ENCODE results near the gene RPTOR.

Gene RPTOR

DNA sequence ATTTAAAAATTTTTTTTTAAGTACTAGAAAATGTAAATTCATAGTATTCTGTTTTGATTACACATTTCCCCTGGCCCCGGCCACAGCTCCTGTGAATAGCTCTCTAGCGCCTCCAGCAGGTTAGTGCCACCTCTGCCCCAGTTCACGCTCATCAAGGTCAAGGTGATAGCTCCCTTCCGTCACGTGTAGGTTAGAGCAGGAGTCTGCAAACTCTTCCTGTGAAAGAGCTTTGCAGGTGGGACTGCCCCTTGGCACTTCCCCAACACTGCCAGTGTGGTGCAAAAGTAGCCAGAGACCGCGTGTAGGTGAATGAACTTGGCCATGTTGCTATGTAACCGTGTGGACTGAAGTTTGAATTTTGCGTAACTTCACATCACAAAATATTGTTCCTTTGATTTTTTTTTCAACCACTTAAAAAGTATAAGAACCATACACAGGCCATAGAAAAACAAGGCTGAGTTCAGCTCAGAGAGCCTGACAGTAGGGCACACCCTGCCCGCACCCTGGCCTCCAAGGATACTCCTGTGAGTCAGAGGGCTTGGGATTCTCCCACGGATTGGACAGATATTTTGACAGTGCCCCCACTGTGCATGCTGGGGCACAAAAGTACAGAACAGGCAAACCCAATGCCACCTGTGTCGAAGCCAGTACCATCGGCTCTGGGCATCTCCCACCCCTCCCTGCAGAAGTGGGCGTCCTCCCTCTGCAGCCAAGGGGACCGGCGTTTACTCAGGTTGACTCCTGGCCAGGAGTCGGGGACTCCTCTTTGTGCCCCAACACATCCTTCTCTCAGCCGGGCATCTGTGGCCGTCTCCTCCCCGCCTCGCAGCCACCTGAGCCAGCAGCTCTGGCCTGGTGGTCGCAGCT, 355.0 kb downstream of the RPTOR start:
- Mint-ChIP-seq H3K27me3 (no peaks in the 10 kb centered on the region), H3K27ac (peak overlapping the region; percentile 51), H3K4me1 (peaks cover 50% of the 10 kb centered on the region), H3K36me3 (peaks cover 32% of the 10 kb centered on the region), H3K9me3 (no peaks in the 10 kb centered on the region), H3K4me3 (no peak overlapping the region)

DNA sequence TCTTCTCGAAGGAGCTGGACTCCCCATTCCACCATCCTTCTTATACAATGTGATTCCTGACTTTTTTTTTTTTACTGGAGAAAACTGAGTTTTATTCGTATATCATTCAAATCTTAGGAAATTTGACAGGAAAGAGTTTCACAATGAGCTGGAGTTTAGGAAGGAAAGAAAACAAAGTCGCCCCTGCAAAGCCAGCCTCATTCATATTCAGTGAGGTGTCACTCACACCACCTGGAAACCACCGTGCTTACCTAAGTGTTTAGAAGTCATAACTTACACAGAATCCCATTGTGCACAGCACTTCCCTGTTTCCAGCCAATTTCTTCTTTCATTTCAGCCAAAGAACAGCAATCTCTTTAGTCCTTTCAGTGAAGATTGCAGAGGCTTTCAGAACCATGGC, 356.7 kb downstream of the RPTOR start:
- peaks cover 35% of the 10 kb centered on the region for H3K4me1 Mint-ChIP-seq
- H3K4me3 Mint-ChIP-seq = peak overlapping the region; percentile 23
- H3K27me3 Mint-ChIP-seq = no peaks in the 10 kb centered on the region
- no peaks in the 10 kb centered on the region for H3K9me3 Mint-ChIP-seq
- peak overlapping the region; percentile 87 for H3K27ac Mint-ChIP-seq
- peaks cover 21% of the 10 kb centered on the region for H3K36me3 Mint-ChIP-seq

DNA sequence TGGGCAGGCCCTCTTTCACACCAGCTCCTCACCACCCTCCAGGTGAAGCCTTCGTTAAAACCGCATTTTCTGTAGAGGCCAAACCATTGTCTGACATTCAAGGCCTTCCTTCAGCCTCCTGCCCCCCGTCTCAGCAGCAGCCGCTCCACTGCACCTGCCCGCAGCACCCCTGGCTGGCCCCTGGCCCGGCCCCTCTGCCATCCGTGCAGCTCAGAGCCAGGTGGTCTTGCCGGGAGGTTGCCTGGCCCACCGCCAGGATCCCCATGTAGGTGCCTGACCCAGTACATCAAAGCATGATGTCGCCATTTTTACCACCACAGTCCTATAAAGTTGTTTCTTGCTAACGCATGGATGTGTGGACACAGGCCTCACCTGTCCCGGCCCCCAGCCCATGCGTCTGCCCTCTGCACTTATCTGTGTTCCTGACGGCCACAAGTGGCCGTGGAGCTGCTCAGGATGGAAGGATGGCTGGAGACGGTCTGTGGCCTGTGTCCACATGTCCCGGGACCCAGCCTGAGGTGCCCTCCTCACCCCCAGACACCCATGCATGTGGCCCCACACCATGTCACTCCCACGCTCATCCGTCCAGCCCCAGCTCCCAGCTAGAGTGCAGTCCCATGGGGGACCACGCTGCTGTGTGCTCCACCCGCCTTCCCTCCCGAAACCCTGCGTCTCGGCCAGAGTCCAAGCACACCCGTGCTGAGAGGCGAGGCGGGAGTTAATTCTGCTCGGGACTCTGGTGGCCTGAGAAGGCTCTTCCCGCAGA, 357.7 kb downstream of the RPTOR start:
- Mint-ChIP-seq H3K36me3 (peaks cover 19% of the 10 kb centered on the region), H3K27me3 (no peaks in the 10 kb centered on the region), H3K4me3 (no peak overlapping the region), H3K27ac (no peak overlapping the region), H3K4me1 (peaks cover 35% of the 10 kb centered on the region), H3K9me3 (no peaks in the 10 kb centered on the region)

DNA sequence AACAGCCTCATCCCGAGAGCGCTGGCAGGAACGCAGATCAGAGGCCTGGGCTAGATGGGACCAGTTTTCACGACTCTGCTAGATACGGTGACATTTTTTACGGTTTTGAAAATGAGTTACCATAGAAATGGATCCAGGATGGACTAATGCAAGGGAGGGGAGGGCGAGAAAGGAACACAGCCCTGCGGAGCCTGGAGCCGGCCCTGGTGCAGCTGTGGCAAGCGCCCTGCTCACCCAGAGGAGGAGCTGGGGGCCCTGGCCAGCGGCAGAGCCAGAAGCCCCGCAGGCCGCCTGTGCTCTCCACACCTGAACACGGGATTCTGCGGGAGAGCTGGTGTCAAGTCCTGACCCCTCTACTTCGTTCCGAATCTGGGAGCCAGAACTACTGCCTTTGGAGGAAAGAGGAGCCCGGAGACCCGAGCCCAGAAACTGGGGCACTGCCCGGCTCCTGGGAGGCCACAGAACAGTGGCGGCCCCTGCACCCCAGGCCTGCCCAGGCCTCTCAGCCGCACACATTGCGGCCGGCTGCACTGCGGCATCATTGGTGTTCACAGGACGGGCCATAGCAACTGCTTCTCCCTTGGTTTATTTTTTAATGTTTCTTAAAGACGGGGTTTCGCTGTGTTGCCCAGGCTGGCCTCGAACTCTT, 358.4 kb downstream of the RPTOR start:
- Mint-ChIP-seq H3K4me1 (peaks cover 30% of the 10 kb centered on the region), H3K36me3 (peaks cover 18% of the 10 kb centered on the region), H3K4me3 (no peak overlapping the region), H3K27ac (peak overlapping the region; percentile 17), H3K9me3 (no peaks in the 10 kb centered on the region), H3K27me3 (no peaks in the 10 kb centered on the region)

DNA sequence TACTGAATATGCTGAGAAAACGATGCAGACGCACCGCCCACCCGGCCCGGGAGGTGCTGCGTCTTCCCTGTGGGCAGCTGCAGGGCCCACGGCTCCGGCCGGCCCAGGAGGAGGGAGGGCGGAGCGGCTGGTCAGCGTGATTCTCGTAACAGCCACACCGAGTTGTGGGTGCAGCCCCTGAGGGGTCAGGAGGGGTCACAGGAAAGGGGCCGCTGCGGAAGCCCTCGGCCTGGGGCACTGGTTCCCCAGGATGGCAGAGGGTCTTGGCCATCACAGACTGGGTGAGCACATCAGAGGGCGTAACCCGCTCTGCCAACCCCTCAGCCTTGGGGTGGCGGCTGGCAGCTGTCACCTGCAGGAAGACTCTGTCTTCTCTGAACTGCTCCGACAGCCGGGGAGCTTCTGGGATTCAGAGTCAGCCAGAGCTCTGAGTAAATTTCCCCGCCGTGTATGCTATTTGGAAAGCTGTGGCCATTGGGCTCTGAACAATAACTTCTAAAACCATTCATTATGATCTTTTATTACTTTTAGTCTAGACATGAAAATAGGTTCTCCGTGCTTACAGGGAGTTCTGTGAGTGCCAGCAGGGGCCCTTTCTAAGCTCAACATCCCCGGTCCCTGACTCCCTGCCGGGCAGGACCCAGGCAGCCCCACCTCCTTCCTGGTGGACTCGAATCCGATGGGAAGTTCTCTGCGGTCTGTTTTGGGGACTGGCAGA, 359.6 kb downstream of the RPTOR start:
- H3K36me3 Mint-ChIP-seq = peaks cover 16% of the 10 kb centered on the region
- no peaks in the 10 kb centered on the region for H3K9me3 Mint-ChIP-seq
- H3K27me3 Mint-ChIP-seq = no peaks in the 10 kb centered on the region
- peaks cover 20% of the 10 kb centered on the region for H3K4me1 Mint-ChIP-seq
- no peak overlapping the region for H3K4me3 Mint-ChIP-seq
- H3K27ac Mint-ChIP-seq = no peak overlapping the region

DNA sequence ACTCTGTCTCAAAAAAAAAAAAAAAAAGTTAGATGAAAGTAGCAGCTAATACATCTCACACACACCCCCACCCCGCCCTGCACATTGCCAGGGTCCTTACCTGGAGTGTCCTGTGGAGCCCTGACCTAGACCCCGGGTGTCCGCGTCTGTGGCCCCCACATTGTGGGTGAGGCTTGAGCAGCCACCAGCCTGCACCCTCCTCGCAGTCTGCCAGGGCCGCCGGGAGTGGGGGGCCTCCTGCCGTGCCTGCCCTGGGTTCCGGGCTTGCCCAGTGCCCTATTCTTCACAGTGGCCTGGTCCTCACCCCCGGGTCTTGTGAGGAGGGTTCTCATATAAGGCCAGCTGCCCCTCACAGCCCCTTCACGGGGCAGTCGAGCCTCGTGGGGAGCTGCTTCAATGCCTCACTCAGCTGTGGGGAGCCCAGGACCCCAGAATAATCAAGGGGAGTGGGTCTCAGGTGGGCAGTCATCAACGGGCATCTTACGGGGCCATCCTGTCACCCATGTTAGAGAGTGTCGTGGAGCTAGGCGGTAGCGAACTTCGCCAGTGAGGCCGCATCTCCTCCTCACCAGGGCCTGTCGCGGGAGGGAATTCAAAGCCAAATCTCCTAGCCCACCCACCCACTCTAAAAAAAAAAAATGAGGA, 361.1 kb downstream of the RPTOR start:
- Mint-ChIP-seq H3K4me1 (peaks cover 14% of the 10 kb centered on the region), H3K36me3 (peaks cover 19% of the 10 kb centered on the region), H3K27me3 (no peaks in the 10 kb centered on the region), H3K4me3 (no peak overlapping the region), H3K27ac (no peak overlapping the region), H3K9me3 (no peaks in the 10 kb centered on the region)

DNA sequence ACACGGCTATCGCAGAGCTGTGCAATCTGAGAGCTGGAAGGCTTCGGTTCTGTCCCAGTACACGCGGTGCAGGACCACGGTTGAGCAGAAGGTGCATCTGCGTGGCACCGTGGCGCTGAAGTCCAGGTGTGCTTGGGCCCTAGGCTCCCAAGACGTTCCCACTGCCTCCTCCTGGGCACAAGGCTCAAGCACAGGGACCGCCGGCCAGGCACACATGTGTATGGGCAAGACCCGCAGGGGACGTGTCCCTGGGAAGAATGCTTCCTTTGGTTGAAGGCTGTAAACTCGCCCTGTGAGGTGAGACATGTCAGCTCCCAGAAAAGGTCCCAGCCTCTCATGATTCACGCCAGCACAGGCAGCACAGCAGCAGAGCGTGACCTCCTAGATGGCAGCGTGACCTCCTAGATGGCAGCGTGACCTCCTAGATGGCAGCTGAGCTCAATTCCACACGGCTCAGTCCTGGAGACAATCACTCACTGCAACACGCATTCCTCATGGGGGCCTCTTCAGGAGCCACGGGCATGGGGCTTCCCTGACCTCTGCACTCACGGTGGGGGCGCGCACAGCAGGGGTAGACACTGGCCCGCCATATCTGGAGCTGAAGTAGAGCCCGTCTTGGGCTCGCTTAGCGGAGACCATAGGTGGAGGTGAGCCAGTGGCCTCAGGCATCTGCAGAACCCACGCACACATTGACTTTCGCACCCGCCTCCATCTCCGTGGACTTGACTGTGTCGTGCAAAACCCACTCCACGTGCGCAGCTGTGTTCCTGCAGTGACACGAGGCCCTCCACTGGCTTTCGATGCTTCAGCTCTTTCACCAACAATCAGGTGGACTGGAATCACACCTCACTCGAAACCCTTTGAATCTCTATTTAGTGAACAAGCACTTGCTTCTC, 362.0 kb downstream of the RPTOR start:
- H3K4me1 Mint-ChIP-seq = peaks cover 5% of the 10 kb centered on the region
- no peak overlapping the region for H3K4me3 Mint-ChIP-seq
- H3K27ac Mint-ChIP-seq = no peak overlapping the region

DNA sequence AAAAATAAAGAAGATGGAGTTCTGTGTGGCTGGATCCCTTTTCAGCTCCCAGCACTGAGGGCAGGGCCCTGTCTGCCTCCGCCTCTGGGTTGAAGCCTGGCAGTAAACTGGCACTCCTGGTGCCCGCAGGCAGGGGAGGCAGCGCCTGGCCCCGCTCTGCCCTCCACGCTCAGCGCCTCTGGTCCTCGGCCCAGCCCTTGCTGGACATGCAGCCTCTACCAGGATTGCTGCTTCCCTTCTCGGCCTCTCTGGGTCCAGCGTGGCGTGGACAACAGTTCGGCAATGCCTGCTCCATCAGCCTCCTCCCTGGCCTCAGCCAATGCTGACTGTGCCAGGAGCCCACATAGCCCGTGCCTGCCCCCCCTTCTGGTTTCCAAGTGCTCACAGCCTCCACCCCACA, 362.6 kb downstream of the RPTOR start:
- peaks cover 16% of the 10 kb centered on the region for H3K36me3 Mint-ChIP-seq
- H3K9me3 Mint-ChIP-seq = no peaks in the 10 kb centered on the region
- no peaks in the 10 kb centered on the region for H3K27me3 Mint-ChIP-seq
- no peaks in the 10 kb centered on the region for H3K4me1 Mint-ChIP-seq
- no peak overlapping the region for H3K4me3 Mint-ChIP-seq
- peak overlapping the region; percentile 23 for H3K27ac Mint-ChIP-seq

More for the DNA sequence above, 362.0 kb downstream of the RPTOR start:
- H3K9me3 Mint-ChIP-seq = no peaks in the 10 kb centered on the region
- H3K36me3 Mint-ChIP-seq = peaks cover 20% of the 10 kb centered on the region
- H3K27me3 Mint-ChIP-seq = no peaks in the 10 kb centered on the region

DNA sequence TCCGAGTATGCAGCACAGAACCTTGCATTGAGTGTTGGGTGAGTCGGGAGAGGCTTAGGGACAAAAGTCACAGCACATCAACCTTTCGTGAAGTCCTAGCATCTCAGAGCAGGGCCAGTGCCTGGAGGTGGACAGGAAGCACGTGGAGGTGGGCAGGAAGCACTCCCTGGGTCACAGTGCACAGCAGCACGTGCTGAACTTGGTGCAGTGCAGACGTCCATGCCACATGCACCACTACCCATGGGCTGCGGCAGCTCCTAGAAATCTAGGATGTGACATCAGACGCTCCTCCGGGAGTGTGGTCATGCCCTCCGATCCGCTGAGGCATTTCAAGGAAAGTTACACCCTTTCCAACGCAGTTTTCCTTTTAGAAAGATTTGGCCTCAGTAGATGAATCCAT, 363.6 kb downstream of the RPTOR start:
- Mint-ChIP-seq H3K4me3 (no peak overlapping the region), H3K9me3 (no peaks in the 10 kb centered on the region), H3K36me3 (peaks cover 16% of the 10 kb centered on the region), H3K4me1 (no peaks in the 10 kb centered on the region), H3K27me3 (no peaks in the 10 kb centered on the region), H3K27ac (no peak overlapping the region)

DNA sequence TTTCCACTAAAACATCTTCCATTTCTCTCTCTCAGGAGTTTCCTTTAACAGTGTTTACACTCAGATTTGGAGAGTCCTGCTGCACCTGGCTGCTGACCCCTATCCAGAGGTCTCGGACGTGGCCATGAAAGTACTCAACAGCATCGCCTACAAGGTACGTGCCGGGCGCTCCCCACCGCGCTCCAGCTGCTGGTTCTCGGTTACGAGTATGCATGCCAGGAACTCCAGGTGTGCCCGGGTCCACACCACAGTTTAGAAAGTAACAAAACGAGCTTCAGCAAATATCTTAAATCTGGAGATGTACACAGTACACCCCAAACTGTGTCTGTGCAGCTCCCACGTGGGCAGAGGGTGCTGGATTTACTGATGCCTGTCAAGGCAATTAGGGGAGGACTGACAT, 364.1 kb downstream of the RPTOR start:
- H3K36me3 Mint-ChIP-seq = peaks cover 16% of the 10 kb centered on the region
- no peak overlapping the region for H3K27ac Mint-ChIP-seq
- H3K4me1 Mint-ChIP-seq = no peaks in the 10 kb centered on the region
- no peaks in the 10 kb centered on the region for H3K9me3 Mint-ChIP-seq
- no peaks in the 10 kb centered on the region for H3K27me3 Mint-ChIP-seq
- no peak overlapping the region for H3K4me3 Mint-ChIP-seq

DNA sequence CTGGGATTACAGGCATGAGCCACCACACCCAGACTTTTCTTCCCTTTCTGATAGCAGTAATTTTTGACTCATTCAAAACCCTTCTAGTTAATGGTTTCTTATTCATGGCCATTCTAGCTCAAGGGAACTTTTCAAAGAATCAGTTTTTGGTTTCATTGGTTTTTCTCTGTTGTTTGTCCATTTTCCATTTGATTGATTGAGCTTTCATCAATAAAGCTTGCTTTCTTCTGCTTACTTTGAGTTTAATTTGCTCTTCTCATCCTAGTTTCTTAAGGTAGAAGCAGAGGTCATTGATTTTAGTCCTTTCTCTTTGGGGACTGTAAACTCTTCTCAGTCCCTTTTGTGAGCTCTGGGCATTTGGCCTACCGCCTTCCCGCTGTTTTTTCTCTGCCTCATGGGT, 365.0 kb downstream of the RPTOR start:
- H3K27ac Mint-ChIP-seq = no peak overlapping the region
- no peaks in the 10 kb centered on the region for H3K9me3 Mint-ChIP-seq
- H3K4me3 Mint-ChIP-seq = no peak overlapping the region
- peaks cover 14% of the 10 kb centered on the region for H3K36me3 Mint-ChIP-seq
- H3K27me3 Mint-ChIP-seq = no peaks in the 10 kb centered on the region
- no peaks in the 10 kb centered on the region for H3K4me1 Mint-ChIP-seq

DNA sequence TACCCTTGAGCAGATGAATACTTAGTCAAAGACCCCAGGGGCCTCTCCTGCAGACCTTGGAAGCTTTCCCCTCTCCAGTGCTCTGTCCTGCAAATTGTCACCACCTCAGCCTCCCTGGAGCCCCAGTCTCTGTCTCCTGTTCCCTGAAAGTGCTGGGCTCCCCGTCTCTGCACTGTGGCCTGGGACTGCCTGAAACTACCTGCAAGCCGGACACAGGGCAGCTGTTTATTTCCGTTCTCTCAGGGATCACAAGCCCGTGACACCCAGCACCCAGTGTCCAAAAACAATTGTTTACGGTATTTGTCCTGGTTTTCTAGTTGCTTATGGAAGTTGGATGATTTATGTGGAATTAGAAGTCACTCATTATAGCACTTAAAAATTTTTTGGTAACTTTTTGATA, 365.4 kb downstream of the RPTOR start:
- Mint-ChIP-seq H3K36me3 (peaks cover 14% of the 10 kb centered on the region), H3K9me3 (no peaks in the 10 kb centered on the region), H3K27ac (no peak overlapping the region)

DNA sequence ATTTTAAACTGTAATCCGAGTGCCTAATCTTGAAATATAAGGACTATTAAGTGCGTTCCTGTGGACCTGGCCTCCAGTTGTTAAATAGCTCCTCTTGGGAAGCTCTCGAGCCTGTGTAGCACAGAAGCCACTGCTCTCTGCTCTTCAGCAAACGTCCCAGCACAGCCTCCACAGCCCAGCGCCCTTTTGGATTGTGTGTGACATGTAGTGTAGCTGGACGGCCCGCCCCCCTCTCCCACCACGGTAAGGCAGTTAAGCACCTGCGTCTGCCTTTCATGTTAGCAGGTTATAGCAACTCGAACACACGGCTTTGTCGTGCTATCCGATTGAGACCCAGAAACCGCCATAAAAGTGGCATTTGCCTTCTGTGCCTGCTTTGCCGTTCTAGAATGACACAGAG, 367.8 kb downstream of the RPTOR start:
- Mint-ChIP-seq H3K9me3 (no peaks in the 10 kb centered on the region), H3K4me3 (no peak overlapping the region), H3K36me3 (peaks cover 14% of the 10 kb centered on the region), H3K27ac (no peak overlapping the region), H3K4me1 (no peaks in the 10 kb centered on the region), H3K27me3 (no peaks in the 10 kb centered on the region)

More for the DNA sequence above, 365.4 kb downstream of the RPTOR start:
- Mint-ChIP-seq H3K4me3 (no peak overlapping the region), H3K27me3 (no peaks in the 10 kb centered on the region), H3K4me1 (no peaks in the 10 kb centered on the region)
